Measurements from ENCODE around the gene INSIG2. TPM values are rescaled to one million over a fixed set of nuclear protein-coding genes. Genes with fewer than 3 reads are reported as not detected.

INSIG2 gene
- total RNA-seq (2022; extraction: Qiagen RNA extraction; ENCODE audit: low read depth), result 10.2 to 12.2 TPM (median 11.9 TPM) in 5 replicates

DNA sequence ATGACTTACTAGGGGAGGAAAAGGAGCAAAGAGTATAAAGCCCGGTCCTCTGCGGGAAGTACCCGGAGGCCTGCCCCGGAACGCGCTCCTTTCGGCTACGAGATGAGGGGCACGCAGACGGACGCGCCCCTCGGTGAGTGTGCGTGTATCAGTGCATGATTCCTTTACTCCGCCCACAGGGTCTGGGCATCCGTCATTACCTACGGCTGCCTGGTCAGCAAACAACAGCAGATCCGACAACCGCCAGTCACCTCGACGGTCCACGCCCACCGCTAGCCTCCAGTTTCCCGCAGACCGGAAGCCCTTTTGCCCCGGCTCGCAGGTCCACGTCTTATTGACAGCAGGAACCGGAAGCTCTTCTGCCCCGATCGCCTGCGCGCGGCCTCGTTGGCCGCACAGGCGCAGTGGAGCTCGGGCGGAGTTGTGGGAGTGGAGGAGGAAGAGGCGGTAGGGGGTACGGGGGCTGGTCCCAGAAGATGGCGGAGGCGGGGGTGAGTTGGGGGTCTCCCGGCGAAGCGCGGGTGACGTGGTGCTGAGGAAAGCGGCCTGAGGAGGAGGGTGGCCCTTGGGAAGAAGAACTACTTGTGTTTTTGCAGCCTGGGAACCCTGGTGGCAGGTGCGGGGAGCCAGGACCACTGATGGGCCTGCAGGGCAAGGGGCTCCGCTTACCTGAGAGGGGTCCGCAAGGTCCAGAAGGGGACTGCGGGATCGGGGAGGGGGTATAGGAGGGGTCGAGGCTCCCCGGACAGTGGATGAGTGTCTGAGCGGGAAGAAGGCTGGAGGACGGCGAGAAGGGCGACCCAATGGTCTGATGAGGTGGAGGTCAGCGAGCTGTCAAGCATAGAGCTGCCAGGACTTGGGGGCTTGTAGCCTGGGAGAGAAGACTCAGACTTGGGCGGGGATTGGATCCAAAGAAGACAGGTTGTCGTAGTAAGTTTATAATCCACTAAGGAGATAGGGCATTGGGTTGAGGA, at the start of gene INSIG2:
INSIG2 (plus strand) TSS at position 421 of the 974 bp plus-strand sequence. CDS start 8,086 bp downstream, outside the sequence.

Other genes starting within 250 kb of the INSIG2 start
- 13.2 to 17.8 TPM (median 14.7 TPM) in 5 replicates for gene CCDC93, start 74.4 kb upstream of the INSIG2 start, total RNA-seq (2022; extraction: Qiagen RNA extraction; ENCODE audit: low read depth)